Esophagus squamous epithelium (tissue), 4 donors: Measurements from ENCODE around the gene NDRG4.

Experiments
- CTCF ChIP-seq, 6 experiments: fragments of 450-650 bp in 4 of 6; fragments of 200-600 bp in 2 of 6; sonication (generic) in 2 of 6; IDR thresholded peaks; one replicate each; pipeline ENCODE4 v1.5.1; 2016 to 2019; ENCODE audit warnings: antibody characterized with exemption in 6 of 6, mild to moderate bottlenecking in 4 of 6, moderate library complexity in 4 of 6
- POLR2A ChIP-seq, 4 donors: fragments of 450-650 bp; IDR thresholded peaks; one replicate each; pipeline ENCODE4 v1.6.1; 2017; ENCODE audit warnings: antibody characterized with exemption in 4 of 4, mild to moderate bottlenecking in 4 of 4, moderate library complexity in 3 of 4

GRCh38 chr16:58537124-58537906 lies 37.4 kb downstream of the NDRG4 start:
- no peak for TF ChIP-seq CTCF (IDR thresholded peaks at IDR 0.05)
- TF ChIP-seq POLR2A (IDR thresholded peaks at IDR 0.05), result no peak
